HG03457 (cell line): ENCODE measurements around the gene FILIP1L.

Source experiments
- ATAC-seq: cut with Tn5 transposase; IDR thresholded peaks from one replicate; pipeline ENCODE4 v1.9.1; 2021; ENCODE audit warnings: moderate number of reproducible peaks; ENCODE audit not compliant: unreplicated experiment

The FILIP1L gene

DNA sequence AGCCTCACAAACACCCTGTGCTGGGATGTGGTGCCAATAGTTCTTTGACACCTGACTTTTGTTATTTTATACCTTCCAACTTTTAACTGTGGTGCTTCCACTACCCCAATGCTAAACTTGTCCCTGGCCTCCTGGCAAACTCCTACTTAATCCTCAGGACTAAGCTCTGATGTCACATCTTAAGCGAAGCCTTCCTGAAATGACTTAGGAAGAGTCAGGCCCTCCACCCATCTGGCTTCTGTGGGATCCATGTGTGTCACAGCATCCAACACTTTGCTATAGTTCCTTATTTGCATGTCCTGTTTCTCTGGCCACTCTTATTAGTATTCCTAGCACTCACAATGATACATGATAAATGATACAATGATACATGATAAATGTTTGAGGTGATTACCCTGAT is 133.2 kb downstream of the FILIP1L start:
- no peak for ATAC-seq

GRCh38 chr3:99980606-99981005 is 133.7 kb downstream of the FILIP1L start:
- ATAC-seq = no peak

DNA sequence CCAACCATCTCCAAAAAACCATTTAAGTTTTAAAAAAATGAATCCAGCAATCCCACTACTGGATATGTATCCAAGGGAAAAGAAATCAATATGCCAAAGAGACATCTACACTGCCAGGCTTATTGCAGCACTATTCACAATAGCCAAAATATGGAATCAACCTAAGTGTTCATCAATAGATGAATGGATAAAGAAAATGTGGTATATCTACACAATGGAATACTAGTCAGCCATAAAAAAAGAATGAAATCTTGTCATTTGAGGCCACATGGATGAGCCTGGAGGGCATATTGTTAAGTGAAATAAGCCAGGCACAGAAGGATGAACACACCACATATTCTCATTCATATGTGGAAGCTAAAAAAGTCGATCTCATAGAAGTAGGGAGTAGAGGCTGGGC is 136.1 kb downstream of the FILIP1L start:
- no peak for ATAC-seq

DNA sequence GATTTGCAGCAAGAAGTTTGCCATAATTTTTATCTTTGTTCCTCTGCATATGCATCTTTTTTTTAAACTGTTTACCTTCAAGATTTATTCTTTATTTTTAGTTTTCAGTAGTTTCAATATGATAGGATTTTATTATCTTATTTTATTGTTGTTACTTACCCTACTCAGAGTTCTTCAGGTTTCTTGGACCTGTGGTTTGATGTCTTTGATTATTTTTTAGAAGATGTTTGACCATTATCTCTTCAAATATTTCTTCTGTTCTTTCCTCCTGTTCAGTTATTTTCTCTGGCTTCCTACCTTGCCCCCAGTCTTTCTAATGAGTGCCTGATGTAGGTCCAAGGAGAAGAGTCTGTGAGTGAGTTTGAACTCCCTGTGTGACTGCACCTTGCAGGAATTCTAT is 137.7 kb downstream of the FILIP1L start:
- no peak for ATAC-seq

GRCh38 chr3:99974989-99975388 is 139.3 kb downstream of the FILIP1L start:
- no peak for ATAC-seq

DNA sequence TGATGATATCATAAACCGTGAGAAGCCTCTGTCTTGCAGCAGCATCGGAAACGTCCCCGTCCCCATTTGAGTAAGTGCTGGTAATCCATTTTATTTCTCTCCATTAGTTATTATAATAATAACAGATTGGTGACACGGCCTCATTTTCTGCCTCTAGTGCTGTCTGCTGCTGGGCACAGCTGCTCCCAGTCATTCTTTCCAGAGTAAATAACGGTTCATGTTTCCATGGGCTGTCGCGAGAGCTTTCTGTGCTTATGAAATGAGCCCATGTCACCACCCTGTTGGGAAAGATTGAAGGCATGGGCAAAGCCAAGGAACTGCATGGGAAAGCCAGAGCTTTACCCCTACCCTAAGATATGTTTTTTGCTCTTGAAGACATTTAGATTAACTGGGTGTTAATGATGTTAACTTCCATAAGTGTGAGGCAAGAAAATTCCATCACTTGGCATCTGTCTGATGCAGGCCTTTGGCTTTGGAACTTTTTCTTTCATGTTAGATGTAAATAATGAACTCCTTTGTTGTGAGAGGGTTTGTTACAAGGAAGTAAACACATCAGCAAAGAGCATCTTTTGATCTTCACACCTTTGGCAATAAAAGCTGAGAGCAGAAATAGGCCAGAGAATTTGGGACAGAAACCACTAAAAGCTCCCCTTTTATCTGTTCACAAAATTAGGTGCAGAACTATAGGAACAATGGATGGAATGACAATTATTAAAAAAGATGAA is 141.8 kb downstream of the FILIP1L start:
- no peak for ATAC-seq

GRCh38 chr3:99971761-99972160 is 142.5 kb downstream of the FILIP1L start:
- no peak for ATAC-seq

GRCh38 chr3:99970198-99970597 is 144.1 kb downstream of the FILIP1L start:
- peak; percentile 91 for ATAC-seq

DNA sequence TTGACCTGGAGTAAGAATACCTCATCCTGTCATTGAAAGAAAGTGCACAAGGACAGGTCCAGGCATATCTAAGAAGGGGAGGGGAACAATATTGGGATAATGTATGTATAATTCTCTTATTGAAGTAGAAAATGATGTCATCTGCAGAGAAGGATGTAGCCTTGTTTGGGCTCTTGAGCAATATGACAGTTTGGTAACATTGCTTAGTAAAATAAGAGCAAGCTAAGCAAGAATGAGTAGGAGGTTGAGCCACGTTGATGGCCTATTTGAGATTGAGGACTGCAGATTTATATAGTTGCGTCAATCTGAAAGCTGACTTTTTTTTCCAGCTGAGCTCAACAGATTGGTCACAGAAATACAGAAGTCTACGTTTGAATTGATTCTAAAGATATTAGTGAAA is 145.2 kb downstream of the FILIP1L start:
- no peak for ATAC-seq

GRCh38 chr3:99967796-99968195 is 146.5 kb downstream of the FILIP1L start:
- no peak for ATAC-seq

DNA sequence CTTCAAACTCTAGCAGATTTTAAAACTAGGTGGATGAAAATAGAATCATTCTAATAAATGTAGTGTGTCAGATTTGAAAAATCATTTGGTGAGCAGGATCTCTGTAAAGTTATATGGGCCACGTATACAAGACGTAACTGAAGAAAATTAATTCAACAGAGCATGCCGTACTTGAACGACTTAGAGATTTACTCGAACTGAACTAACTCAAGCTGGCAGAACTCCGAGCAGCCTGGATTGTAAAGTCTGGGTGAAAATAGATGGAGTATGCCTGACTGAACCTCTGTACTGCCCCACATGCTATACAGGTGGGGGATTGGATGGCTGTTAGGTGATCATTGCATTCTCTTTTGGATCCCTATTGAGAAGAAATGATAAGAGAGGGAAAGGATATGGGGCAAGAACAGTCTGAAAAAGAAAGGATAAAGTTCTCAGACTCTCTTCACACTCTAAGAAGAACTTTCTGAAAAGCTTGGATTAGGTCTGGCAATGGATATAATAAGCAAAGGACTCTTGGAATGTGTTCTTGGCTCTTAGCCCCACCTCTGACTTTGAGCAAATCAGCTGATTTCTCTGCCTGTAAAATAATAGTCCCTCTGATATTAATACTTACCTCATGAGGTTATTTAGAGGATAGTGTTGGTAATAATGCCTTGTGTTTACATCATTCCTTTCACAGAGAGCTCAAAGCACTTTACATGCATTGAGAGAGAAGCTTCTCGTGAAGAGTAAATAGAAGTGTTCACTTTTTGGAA is 147.5 kb downstream of the FILIP1L start:
- ATAC-seq = no peak

DNA sequence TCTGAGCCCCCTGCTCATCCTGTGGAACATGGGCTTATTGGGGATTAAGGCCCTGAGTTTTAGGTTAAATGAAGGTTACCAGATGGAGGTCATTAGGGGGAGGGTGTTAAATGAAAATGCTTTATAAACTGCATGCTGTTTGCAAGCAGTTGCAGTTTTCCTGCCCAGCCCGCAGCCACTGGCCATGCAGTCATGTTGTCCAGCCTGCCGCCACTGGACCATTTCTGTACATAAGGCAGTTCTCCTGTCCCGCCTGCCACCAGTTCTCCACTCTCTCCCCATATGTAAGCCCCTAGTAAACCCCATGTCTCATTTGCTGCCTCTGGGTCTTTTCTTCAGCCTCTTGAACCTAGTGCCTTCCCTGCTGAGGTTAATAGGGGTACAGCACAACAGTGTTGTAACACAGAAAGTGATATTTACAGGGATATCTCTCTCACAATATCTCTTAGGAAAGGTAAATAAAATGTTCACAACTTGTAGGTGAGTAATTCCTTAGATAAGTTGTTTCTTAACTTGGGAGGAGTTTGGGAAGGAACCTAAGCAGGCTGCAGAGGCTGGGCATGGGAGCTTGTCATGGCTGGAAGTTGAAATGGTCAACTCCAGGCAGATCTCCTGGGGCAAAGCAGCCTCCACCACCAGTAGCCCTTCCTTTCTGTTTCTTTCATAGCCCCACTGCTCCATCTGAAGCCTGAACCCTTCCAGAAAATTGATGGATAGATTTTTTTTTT is 148.5 kb downstream of the FILIP1L start:
- ATAC-seq = no peak

DNA sequence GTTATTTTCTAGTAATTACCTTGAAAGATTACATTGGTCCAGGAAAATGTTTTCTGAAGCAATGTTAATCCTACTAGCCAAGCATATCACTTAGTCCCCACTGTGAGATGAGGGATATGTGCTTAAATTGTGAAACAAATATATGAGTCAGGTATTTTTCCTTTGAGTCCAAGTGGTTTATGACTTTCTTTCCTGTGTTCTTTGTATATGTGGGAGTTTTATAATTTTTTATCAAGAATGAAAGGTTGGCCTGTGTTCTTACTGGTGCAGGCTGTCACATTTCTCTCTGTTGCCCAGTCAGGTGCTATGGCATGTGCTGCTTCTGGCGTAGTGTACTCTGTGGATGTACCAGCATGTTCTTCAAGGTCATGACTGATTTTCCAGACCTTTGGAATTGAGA is 149.2 kb downstream of the FILIP1L start:
- no peak for ATAC-seq

GRCh38 chr3:99962703-99963102 is 151.6 kb downstream of the FILIP1L start:
- ATAC-seq = no peak

DNA sequence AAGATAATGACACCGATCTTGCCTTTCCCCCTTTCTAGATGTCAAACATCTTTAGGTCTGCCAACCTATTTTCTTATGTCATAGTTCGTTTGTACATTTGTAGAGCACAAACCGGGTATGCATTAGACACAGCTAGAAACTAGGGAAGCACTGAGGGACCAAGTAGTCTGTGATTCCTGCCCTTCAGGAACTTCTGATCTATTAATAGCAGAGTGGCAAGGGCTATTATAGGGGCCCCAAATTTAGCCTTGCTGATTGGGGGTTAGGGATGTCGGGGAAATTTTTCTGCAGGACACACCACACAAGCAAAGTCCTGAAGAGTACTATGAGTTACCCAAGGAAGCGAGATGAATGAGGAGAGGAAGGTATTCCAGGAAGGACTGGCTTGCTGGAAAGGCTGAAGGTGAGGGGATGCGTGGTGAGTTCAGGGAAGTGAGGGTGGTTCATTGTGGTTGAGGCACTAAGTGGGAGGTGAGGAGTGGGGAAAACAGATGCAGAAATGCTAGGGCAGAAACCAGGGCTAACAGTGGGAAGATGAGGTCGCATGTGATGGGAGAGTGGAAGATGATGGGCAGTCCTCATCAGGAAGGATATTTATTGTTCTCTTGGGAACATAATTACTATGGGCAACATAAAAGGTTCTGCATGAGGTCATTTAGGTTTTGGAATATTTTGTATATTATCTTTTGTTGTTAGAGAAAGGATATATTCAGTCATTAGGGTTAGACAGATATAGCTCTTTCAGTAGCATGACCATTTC is 152.4 kb downstream of the FILIP1L start:
- ATAC-seq = no peak

DNA sequence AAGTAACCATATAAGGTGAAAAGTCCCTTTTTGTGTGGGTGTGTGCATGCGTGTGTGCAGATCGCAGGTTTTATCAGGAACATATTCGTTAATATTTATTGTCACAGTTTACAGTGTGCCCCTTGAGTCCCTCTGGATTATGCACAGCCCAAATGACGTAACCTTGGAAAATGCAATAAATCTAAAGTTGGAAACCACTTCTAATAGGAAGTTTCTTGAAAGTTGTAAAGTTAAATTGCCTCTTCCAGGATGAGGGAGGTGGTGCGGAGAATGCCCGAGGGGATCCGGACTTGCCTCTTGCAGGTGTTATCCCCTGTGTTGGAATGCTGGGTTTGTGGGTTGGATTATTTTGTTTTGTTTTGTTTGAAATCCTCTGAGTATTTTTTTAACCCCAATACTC is 153.4 kb downstream of the FILIP1L start:
- no peak for ATAC-seq

DNA sequence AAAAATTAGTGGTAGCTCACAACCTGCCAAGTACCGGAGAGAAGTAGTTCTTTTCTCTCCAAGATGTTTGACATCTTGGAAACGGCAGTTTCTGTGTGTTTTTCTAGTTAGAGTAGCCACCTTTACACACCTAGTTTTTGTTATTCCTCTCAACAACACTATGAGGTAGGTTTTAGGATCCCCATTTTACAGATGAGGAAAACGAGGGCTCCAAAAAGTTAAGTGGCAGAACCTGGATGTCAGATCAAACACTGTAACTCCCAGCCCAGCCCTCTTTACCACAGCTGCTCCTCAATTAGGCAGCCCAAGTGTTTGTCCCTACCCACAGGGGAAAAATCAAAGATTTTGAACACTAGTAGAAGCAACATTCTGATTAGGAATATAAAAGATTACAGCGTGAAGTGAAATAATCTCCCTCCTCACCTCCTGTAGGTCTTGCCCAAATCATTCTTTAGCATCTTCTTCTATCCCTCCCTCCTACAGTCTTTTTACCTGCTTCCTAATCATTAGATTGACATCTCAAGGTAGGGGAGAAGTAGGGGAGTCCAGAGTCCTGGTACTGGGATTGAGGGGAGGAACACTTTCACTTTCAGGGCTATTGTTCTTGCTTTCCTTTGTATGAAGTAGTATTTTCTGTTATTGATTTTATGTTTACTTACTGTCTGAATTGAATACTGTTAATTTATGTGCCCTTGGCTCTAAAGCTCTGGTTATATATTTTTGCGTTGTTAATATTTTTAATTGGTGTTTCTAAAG is 154.0 kb downstream of the FILIP1L start:
- no peak for ATAC-seq

DNA sequence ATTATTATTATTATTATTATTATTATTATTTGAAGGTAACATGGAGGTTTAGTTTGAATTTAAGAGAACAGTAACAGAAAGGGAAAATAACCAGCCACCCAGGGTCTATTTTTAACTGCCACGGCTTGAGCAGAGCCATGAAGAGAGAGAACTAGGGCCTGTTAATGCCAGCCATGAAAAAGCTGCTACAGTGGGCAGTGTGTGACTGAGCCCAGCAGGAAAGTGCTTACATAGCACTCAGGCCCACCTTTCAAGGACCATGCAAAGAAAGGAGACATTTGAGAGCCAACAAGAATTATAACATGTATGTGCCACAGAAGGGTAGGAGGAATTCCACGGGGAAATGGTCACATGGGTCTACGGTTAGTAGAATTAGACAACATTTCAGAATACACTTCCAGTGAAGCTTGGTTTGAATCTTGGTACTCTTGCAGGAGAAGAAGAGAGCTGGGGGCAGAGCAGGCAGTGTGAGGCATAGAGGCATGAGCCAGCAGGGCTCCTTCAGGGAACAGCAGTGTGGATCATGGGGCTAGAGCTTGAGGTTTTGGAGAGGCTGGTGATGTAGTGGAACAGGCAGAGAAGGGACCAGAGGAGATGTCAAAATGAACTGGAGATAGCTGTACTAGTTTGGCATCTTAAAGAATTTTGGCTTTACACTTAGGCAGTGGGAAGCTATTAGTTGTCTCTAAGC is 155.9 kb downstream of the FILIP1L start:
- no peak for ATAC-seq

DNA sequence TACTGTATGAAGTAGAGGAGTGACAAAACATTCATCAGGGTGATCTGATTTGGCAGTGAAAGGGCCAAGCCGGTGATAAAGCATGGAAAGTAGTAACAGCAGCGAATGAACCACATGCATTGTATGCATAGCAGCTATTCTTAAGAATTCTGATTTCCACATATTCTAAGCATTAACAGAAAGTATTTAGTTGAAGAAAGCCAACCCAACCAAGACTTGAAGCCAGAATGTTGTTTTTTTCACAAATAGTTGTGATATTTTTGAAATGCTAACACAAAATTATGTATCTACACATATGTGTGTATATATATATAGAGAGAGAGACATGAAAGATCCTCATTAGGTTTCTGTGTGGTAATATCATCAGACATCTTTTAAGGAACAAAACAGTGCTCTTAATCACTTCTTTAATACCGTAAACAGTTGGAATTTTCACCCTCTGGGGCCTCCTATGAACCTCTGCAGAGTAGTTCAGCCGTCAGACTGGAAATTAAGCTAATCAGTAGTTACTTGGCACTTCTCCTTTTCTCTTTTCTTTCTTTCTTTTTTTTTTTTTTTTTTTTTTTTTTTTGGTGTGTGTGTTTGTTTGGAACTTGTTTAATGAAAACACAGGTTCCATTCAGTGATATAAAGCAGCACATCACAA is 157.0 kb downstream of the FILIP1L start:
- ATAC-seq = no peak
